ENCODE data around the gene AMELY. TPM values are rescaled to one million over a fixed set of nuclear protein-coding genes. Genes with fewer than 3 reads are reported as not detected.

AMELY gene
- total RNA-seq, 1 experiment from 2014 or later: not detected

Other genes starting within 250 kb of the AMELY start
- gene TBL1Y, start 1.1 kb downstream of the AMELY start, total RNA-seq (2021): not detected in 2 replicates

Measured in H9 (cell line).